Nephron progenitor cell (in vitro differentiated cells): ENCODE data around the gene SMLR1.
A peak's percentile ranks its signal among the peaks of the same experiment; 100 is the strongest.

Source experiments
- DNase-seq: peaks from one replicate; pipeline ENCODE4 v3.0.0; 2021
- H3K27ac Mint-ChIP-seq: 2 replicates; pipeline ENCODE4 v1.8.0; 2021; ENCODE audit warnings: mild to moderate bottlenecking, moderate library complexity, mixed read lengths
- H3K27me3 Mint-ChIP-seq: 2 replicates; pipeline ENCODE4 v1.8.0; 2021; ENCODE audit warnings: mild to moderate bottlenecking, low read depth, mixed read lengths; ENCODE audit not compliant: poor library complexity
- H3K36me3 Mint-ChIP-seq: 2 replicates; pipeline ENCODE4 v1.8.0; 2021; ENCODE audit warnings: low read depth, mixed read lengths
- H3K4me1 Mint-ChIP-seq: 2 replicates; pipeline ENCODE4 v1.8.0; 2021; ENCODE audit warnings: mixed read lengths
- H3K4me3 Mint-ChIP-seq: 2 replicates; pipeline ENCODE4 v1.8.0; 2021; ENCODE audit warnings: mild to moderate bottlenecking, moderate library complexity, mixed read lengths
- H3K9me3 Mint-ChIP-seq: 2 replicates; pipeline ENCODE4 v1.8.0; 2021; ENCODE audit warnings: mild to moderate bottlenecking, moderate library complexity, mixed read lengths
- TF ChIP-seq, protein P1 (sequence below): fragments of 200-600 bp; sonication (generic); IDR thresholded peaks from 2 replicates; pipeline ENCODE4 v1.5.0; 2021; ENCODE audit warnings: antibody characterized with exemption

Gene SMLR1

DNA sequence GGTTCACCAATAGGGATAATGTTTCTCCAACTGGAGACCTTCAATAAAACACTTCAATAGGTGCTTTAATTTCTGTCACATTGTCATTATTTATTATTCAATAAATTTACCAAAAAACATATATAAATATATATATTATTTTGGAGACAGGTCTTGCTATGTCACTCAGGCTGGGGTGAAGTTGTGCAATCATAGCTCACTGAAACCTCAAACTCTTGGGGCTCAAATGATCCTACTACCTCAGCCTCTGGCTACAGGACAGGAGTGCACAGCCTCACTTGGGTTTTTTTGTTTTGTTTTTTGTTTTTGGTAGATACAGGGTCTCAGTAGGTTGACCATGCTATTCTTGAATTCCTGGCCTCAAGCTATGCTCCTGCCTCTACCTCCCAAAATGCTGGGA is 9.9 kb downstream of the SMLR1 start:
- no peak overlapping the region for H3K27ac Mint-ChIP-seq
- no peak overlapping the region for H3K4me3 Mint-ChIP-seq
- peaks cover 12% of the 10 kb centered on the region for H3K36me3 Mint-ChIP-seq

DNA sequence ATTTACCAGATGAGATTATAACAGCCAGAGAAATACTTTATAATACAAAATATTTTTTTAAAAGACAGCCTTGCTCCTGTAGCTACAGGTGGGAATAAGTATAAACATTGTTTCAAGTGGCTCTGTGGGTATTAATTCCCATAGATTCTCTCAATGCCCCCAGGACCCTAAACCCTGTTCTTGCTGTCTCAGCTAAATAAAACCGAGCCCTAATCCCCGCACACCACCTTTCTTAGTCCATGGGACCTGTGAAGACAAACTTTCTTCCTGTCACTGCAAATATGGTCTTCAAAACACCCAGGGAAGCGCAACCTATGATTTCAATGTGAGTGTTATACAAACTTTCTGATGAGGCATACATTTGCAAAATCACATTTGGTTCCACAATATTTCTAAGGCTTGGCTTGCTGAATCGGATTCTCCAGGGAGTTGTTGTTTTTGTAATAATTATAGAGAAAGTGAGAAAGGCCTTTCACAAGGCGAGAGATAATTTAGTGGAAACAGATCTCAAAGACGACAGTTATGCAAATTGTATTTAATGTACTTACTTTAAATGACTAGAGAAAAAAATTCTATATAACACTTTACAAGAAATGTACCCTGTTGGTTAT is 11.1 kb downstream of the SMLR1 start:
- no peak overlapping the region for H3K27ac Mint-ChIP-seq
- TF ChIP-seq, protein P1, sequence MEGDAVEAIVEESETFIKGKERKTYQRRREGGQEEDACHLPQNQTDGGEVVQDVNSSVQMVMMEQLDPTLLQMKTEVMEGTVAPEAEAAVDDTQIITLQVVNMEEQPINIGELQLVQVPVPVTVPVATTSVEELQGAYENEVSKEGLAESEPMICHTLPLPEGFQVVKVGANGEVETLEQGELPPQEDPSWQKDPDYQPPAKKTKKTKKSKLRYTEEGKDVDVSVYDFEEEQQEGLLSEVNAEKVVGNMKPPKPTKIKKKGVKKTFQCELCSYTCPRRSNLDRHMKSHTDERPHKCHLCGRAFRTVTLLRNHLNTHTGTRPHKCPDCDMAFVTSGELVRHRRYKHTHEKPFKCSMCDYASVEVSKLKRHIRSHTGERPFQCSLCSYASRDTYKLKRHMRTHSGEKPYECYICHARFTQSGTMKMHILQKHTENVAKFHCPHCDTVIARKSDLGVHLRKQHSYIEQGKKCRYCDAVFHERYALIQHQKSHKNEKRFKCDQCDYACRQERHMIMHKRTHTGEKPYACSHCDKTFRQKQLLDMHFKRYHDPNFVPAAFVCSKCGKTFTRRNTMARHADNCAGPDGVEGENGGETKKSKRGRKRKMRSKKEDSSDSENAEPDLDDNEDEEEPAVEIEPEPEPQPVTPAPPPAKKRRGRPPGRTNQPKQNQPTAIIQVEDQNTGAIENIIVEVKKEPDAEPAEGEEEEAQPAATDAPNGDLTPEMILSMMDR = no peak
- peaks cover 12% of the 10 kb centered on the region for H3K36me3 Mint-ChIP-seq
- H3K27me3 Mint-ChIP-seq = peaks cover 3% of the 10 kb centered on the region
- DNase-seq = no peak
- H3K4me1 Mint-ChIP-seq = peaks cover 19% of the 10 kb centered on the region
- no peak overlapping the region for H3K4me3 Mint-ChIP-seq
- H3K9me3 Mint-ChIP-seq = no peaks in the 10 kb centered on the region

More for the DNA sequence above, 9.9 kb downstream of the SMLR1 start:
- Mint-ChIP-seq H3K9me3 (no peaks in the 10 kb centered on the region), H3K27me3 (peaks cover 3% of the 10 kb centered on the region), H3K4me1 (peaks cover 16% of the 10 kb centered on the region)
- TF ChIP-seq, protein P1 = no peak
- no peak for DNase-seq

- Mint-ChIP-seq H3K4me3 (no peak overlapping the region), H3K27me3 (peaks cover 3% of the 10 kb centered on the region), H3K4me1 (peaks cover 19% of the 10 kb centered on the region), H3K27ac (peak overlapping the region; percentile 36), H3K36me3 (peaks cover 12% of the 10 kb centered on the region), H3K9me3 (no peaks in the 10 kb centered on the region)
- TF ChIP-seq, protein P1 = no peak
- no peak for DNase-seq
These were observed 11.7 kb downstream of the SMLR1 start for GRCh38 chr6:130838951-130839350.

- Mint-ChIP-seq H3K27me3 (peaks cover 3% of the 10 kb centered on the region), H3K36me3 (peaks cover 12% of the 10 kb centered on the region), H3K9me3 (no peaks in the 10 kb centered on the region), H3K4me3 (no peak overlapping the region), H3K27ac (no peak overlapping the region), H3K4me1 (peaks cover 19% of the 10 kb centered on the region)
- TF ChIP-seq, protein P1 = no peak
- DNase-seq = no peak
These were observed 12.2 kb downstream of the SMLR1 start for GRCh38 chr6:130839379-130839778.

DNA sequence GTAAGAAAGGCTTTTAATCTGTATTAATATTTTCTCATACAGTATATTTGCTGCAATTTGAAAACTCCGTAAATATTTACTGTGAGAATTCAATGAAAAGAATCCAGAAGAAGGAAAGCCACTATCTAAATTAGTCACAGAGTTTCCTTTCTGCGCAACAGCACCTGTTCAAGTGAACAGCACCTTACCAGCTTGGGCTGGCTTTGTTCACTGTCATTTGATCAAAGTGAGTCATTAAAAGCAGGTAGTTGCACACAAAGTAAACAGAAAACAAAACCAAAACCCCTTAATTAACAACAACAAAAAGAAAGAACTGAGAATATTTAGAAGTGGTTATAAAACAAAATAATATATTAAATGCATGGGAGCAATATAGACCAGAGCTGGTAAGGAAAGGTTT is 12.8 kb downstream of the SMLR1 start:
- Mint-ChIP-seq H3K27ac (no peak overlapping the region), H3K4me3 (no peak overlapping the region), H3K4me1 (peaks cover 19% of the 10 kb centered on the region), H3K27me3 (peaks cover 3% of the 10 kb centered on the region), H3K36me3 (peaks cover 12% of the 10 kb centered on the region), H3K9me3 (no peaks in the 10 kb centered on the region)
- no peak for DNase-seq
- TF ChIP-seq, protein P1 = no peak

- Mint-ChIP-seq H3K4me3 (no peak overlapping the region), H3K9me3 (no peaks in the 10 kb centered on the region), H3K4me1 (peaks cover 19% of the 10 kb centered on the region), H3K27me3 (peaks cover 3% of the 10 kb centered on the region), H3K36me3 (peaks cover 12% of the 10 kb centered on the region), H3K27ac (peak overlapping the region; percentile 62)
- no peak for DNase-seq
- TF ChIP-seq, protein P1 = no peak
These were observed 14.0 kb downstream of the SMLR1 start for GRCh38 chr6:130841128-130841728.
